ENCODE measurements around the gene ABCB10.

DNA sequence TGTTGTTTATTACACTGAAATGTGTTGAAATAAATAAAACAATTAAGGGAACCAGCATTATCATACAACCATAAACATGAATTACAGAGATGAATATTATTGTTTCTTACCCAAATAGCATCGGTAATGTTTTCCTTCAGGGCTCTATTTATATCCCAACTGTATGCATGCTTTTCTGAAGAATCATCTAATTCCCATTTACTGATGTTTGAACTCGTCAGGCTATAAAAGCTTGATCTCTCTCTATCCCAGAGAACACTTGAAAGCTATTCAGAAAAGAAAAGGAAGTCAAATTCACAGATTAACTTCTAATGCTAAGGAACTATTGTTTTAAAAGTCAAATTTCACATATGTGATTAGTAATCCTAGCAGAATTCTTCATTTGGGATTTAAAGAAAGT lies 62.7 kb downstream of the ABCB10 start:
- no peak for TF ChIP-seq POLR2A (IDR thresholded peaks at IDR 0.05)
- no peak for TF ChIP-seq EP300 (IDR thresholded peaks at IDR 0.05)
- TF ChIP-seq, protein P1, sequence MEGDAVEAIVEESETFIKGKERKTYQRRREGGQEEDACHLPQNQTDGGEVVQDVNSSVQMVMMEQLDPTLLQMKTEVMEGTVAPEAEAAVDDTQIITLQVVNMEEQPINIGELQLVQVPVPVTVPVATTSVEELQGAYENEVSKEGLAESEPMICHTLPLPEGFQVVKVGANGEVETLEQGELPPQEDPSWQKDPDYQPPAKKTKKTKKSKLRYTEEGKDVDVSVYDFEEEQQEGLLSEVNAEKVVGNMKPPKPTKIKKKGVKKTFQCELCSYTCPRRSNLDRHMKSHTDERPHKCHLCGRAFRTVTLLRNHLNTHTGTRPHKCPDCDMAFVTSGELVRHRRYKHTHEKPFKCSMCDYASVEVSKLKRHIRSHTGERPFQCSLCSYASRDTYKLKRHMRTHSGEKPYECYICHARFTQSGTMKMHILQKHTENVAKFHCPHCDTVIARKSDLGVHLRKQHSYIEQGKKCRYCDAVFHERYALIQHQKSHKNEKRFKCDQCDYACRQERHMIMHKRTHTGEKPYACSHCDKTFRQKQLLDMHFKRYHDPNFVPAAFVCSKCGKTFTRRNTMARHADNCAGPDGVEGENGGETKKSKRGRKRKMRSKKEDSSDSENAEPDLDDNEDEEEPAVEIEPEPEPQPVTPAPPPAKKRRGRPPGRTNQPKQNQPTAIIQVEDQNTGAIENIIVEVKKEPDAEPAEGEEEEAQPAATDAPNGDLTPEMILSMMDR (IDR thresholded peaks at IDR 0.05): no peak
- no peak for TF ChIP-seq POLR2AphosphoS5 (IDR thresholded peaks at IDR 0.05)
